K562 (cell line): ENCODE data around the gene RSF1. TPM values are rescaled to one million over a fixed set of nuclear protein-coding genes. Genes with fewer than 3 reads are reported as not detected.

Experiments
- FOXM1 ChIP-seq, 2 experiments: fragments of 450-650 bp in 1 of 2; sonication (generic) in 1 of 2; formaldehyde crosslinking in 1 of 2; IDR thresholded peaks; 2 replicates each; pipeline versions ENCODE4 v1.6.1 to v1.9.0; 2017 to 2022; ENCODE audit warnings: low read depth in 2 of 2, mild to moderate bottlenecking in 2 of 2, missing genetic modification reagents in 1 of 2, moderate library complexity in 1 of 2
- GTF2B ChIP-seq: IDR thresholded peaks from 2 replicates; pipeline ENCODE4 v1.6.1; 2011; ENCODE audit not compliant: insufficient read length; ENCODE audit errors: extremely low read depth
- KHSRP ChIP-seq: fragments of 450-650 bp; IDR thresholded peaks from 2 replicates; pipeline ENCODE4 v1.6.1; 2017
- MCM7 ChIP-seq, 2 experiments: fragments of 450-650 bp; IDR thresholded peaks; 2 replicates each; pipeline ENCODE4 v1.6.1; 2016 to 2018
- NFXL1 ChIP-seq: fragments of 450-650 bp; formaldehyde crosslinking; IDR thresholded peaks from 2 replicates; pipeline ENCODE4 v1.4.0; 2021; ENCODE audit warnings: mild to moderate bottlenecking
- PREB ChIP-seq: sonication (generic); formaldehyde crosslinking; IDR thresholded peaks from 2 replicates; pipeline ENCODE4 v1.8.1; 2023; ENCODE audit warnings: mild to moderate bottlenecking, missing genetic modification reagents
- RBM22 ChIP-seq: fragments of 200-400 bp; formaldehyde crosslinking; IDR thresholded peaks from 2 replicates; pipeline ENCODE4 v1.6.1; 2018; ENCODE audit warnings: low read length, low read depth; ENCODE audit not compliant: poor library complexity, severe bottlenecking
- SMARCA4 ChIP-seq: fragments of 450-650 bp; IDR thresholded peaks from 2 replicates; pipeline ENCODE4 v1.6.1; 2016
- SNAPC5 ChIP-seq: fragments of 250-450 bp; sonication (Bioruptor Pico); IDR thresholded peaks from 2 replicates; pipeline ENCODE4 v1.8.0; 2021; ENCODE audit warnings: moderate library complexity, mild to moderate bottlenecking, inconsistent platforms
- SRSF3 ChIP-seq: fragments of 200-400 bp; formaldehyde crosslinking; IDR thresholded peaks from 2 replicates; pipeline ENCODE4 v1.6.1; 2016; ENCODE audit warnings: mild to moderate bottlenecking, low read length, moderate library complexity; ENCODE audit not compliant: insufficient read depth
- XRCC3 ChIP-seq: fragments of 450-650 bp; IDR thresholded peaks from 2 replicates; pipeline ENCODE4 v1.6.1; 2017; ENCODE audit warnings: mild to moderate bottlenecking, moderate library complexity
- ZBTB1 ChIP-seq: sonication (generic); formaldehyde crosslinking; IDR thresholded peaks from 2 replicates; pipeline ENCODE4 v1.8.1; 2023; ENCODE audit warnings: missing genetic modification reagents, low read depth, mild to moderate bottlenecking, borderline replicate concordance
- ZNF121 ChIP-seq: sonication (generic); formaldehyde crosslinking; conservative IDR thresholded peaks from 2 replicates; pipeline ENCODE4 v1.8.0; 2022; ENCODE audit warnings: missing genetic modification reagents
- ZNF143 ChIP-seq: sonication (generic); formaldehyde crosslinking; IDR thresholded peaks from 2 replicates; pipeline ENCODE4 v1.9.0; 2022; ENCODE audit warnings: mild to moderate bottlenecking, missing genetic modification reagents
- ZNF174 ChIP-seq: fragments of 250-450 bp; sonication (Bioruptor Pico); IDR thresholded peaks from 2 replicates; pipeline ENCODE4 v1.4.0; 2020; ENCODE audit warnings: mild to moderate bottlenecking
- ZNF717 ChIP-seq: fragments of 250-450 bp; sonication (Bioruptor Pico); IDR thresholded peaks from 2 replicates; pipeline ENCODE4 v1.5.0; 2021
- polyA plus RNA-seq, 8 experiments: library from polyadenylated mRNA; depleted of rRNA in 4 of 8; stranded (reverse) in 5 of 8; unstranded in 3 of 8; fragments of >200 nt; fragmentation: Nextera tagmentation in 2 of 8; fragmentation: Illumina TruSeq in 1 of 8; extraction: Ambion mirVana in 2 of 8; extraction: Trizol in 1 of 8; gene quantifications; 2 replicates each; pipeline versions ENCODE4 v1.2.1 to v1.2.3, GENCODE V29; 2011 to 2014; ENCODE audit warnings: inconsistent platforms in 1 of 8, missing spikeins in 1 of 8
- total RNA-seq, 7 experiments: library from RNA; depleted of rRNA in 6 of 7; stranded (reverse); fragments of >200 nt in 6 of 7; fragmentation: Illumina TruSeq in 2 of 7; extraction: Trizol in 2 of 7; gene quantifications; 2 replicates each; pipeline versions ENCODE4 v1.2.1 to v1.2.3, GENCODE V29; 2011 to 2021; ENCODE audit warnings: low replicate concordance in 1 of 7
- TF ChIP-seq, protein P1 (sequence below): sonication (generic); formaldehyde crosslinking; IDR thresholded peaks from 2 replicates; pipeline ENCODE4 v1.8.1; 2022; ENCODE audit warnings: missing genetic modification reagents
- TF ChIP-seq, protein P2 (sequence below): fragments of 250-450 bp; sonication (Bioruptor Pico); IDR thresholded peaks from 2 replicates; pipeline ENCODE4 v1.9.0; 2021; ENCODE audit warnings: mild to moderate bottlenecking
- TF ChIP-seq, protein P3 (sequence below): fragments of 250-450 bp; sonication (Bioruptor Pico); IDR thresholded peaks from 2 replicates; pipeline ENCODE4 v1.4.0; 2020; ENCODE audit warnings: mild to moderate bottlenecking, moderate library complexity
- TF ChIP-seq, protein P4 (sequence below), 2 experiments: IDR thresholded peaks in 1 of 2; conservative IDR thresholded peaks in 1 of 2; 2 replicates each; pipeline ENCODE4 v1.6.1; 2016; ENCODE audit warnings: low read depth in 2 of 2, mild to moderate bottlenecking in 1 of 2, missing compliant biosample characterization in 1 of 2, missing genetic modification characterization in 1 of 2, moderate library complexity in 1 of 2

Gene RSF1
- total and polyA plus RNA-seq, 9 of the 15 experiments (the other 6 are each of a cell fraction or from before 2014, with no cell fraction given) = 9.7 to 63.6 (median 42.8) TPM

DNA sequence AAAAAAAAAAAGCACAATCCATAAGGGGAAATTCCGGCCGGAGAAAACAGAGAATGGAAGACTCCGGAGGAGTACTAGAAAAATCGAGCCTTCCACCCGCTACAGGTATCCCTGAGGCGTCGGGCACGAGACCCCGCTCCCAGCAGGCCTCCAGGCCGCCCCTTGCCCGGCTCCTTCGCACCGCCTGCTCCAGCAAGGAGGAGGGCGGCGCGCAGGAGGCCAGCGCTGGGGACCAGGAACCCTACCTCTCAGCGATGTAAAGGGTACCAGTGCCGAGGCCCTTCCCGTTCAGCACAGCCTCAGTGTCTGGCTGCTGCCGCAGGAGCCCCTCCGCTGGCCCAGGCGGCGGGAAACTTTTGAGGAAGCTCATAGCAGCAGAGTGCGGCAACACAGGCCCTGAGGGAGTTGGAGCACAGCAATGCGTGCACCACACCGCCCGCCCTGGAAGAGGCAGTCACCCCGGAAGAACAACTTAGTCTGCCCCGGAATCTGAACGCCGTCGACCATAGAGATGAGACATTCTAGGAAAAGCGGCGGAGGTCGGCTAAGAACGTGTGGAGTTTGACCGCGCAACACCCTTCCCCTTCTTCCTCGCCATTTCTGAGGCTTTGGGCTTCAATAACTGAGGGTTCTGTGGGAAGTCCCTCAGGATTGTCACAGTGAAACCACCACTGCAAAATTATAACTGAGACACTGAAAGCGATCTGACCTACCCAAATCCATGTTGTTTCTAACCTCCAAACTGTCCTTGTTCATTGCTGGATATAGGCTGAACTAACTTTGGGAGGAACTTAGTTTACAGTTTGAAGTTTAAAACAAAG, 183.0 kb downstream of the RSF1 start, which contains the start of gene CLNS1A (continued):
- TF ChIP-seq GTF2B = peak; percentile 55
- TF ChIP-seq SNAPC5 (CRISPR knock-in tag) = no peak
- TF ChIP-seq, protein P1, sequence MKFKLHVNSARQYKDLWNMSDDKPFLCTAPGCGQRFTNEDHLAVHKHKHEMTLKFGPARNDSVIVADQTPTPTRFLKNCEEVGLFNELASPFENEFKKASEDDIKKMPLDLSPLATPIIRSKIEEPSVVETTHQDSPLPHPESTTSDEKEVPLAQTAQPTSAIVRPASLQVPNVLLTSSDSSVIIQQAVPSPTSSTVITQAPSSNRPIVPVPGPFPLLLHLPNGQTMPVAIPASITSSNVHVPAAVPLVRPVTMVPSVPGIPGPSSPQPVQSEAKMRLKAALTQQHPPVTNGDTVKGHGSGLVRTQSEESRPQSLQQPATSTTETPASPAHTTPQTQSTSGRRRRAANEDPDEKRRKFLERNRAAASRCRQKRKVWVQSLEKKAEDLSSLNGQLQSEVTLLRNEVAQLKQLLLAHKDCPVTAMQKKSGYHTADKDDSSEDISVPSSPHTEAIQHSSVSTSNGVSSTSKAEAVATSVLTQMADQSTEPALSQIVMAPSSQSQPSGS = no peak
- TF ChIP-seq SMARCA4 = no peak; the same call in 1 of the 2 replicates
- no peak for TF ChIP-seq ZNF143 (CRISPR knock-in tag)
- no peak for TF ChIP-seq ZBTB1 (CRISPR knock-in tag)
- TF ChIP-seq XRCC3 = no peak
- no peak for TF ChIP-seq MCM7 (IDR thresholded peaks at IDR 0.05)
- no peak for TF ChIP-seq NFXL1
- TF ChIP-seq, protein P2, sequence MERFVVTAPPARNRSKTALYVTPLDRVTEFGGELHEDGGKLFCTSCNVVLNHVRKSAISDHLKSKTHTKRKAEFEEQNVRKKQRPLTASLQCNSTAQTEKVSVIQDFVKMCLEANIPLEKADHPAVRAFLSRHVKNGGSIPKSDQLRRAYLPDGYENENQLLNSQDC = no peak
- no peak for TF ChIP-seq FOXM1 (IDR thresholded peaks at IDR 0.05; ENCODE audit: low read depth)
- no peak for TF ChIP-seq FOXM1 (CRISPR knock-in tag; IDR thresholded peaks at IDR 0.05; ENCODE audit: low read depth)
- TF ChIP-seq ZNF717 (CRISPR knock-in tag) = no peak
- TF ChIP-seq PREB = no peak
- no peak for TF ChIP-seq SRSF3
- no peak for TF ChIP-seq KHSRP
- no peak for TF ChIP-seq RBM22
- TF ChIP-seq, protein P3, sequence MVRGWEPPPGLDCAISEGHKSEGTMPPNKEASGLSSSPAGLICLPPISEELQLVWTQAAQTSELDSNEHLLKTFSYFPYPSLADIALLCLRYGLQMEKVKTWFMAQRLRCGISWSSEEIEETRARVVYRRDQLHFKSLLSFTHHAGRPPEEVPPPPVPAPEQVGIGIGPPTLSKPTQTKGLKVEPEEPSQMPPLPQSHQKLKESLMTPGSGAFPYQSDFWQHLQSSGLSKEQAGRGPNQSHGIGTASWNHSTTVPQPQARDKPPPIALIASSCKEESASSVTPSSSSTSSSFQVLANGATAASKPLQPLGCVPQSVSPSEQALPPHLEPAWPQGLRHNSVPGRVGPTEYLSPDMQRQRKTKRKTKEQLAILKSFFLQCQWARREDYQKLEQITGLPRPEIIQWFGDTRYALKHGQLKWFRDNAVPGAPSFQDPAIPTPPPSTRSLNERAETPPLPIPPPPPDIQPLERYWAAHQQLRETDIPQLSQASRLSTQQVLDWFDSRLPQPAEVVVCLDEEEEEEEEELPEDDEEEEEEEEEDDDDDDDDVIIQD = no peak
- no peak for TF ChIP-seq ZNF121 (CRISPR knock-in tag)
- TF ChIP-seq ZNF174 (CRISPR knock-in tag) = no peak
- TF ChIP-seq, protein P4, sequence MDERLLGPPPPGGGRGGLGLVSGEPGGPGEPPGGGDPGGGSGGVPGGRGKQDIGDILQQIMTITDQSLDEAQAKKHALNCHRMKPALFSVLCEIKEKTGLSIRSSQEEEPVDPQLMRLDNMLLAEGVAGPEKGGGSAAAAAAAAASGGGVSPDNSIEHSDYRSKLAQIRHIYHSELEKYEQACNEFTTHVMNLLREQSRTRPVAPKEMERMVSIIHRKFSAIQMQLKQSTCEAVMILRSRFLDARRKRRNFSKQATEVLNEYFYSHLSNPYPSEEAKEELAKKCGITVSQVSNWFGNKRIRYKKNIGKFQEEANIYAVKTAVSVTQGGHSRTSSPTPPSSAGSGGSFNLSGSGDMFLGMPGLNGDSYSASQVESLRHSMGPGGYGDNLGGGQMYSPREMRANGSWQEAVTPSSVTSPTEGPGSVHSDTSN (CRISPR knock-in tag; IDR thresholded peaks at IDR 0.05; ENCODE audit: low read depth) = no peak
- TF ChIP-seq, protein P4 (tag; conservative IDR thresholded peaks at IDR 0.05; ENCODE audit: low read depth) = no peak
